IPS-18c (cell line): ENCODE measurements around the gene PRKCH.
"Not testable (repeated sequence)": the region's sequence is repeated elsewhere in the genome, so short reads cannot be mapped to it uniquely, and the experiment has no call there.

Experiments
- H3K4me3 ChIP-seq: 2 replicates; pipeline ENCODE4 v1.7.0; 2013; ENCODE audit warnings: low read depth, mild to moderate bottlenecking, low read length, moderate library complexity; ENCODE audit not compliant: insufficient read depth
- H3K9me3 ChIP-seq: one replicate; pipeline ENCODE4 v1.6.1; 2013; ENCODE audit warnings: mild to moderate bottlenecking, low read length, moderate library complexity; ENCODE audit not compliant: control insufficient read depth, insufficient read depth

PRKCH gene

GRCh38 chr14:61444215-61444768, 122.9 kb downstream of the PRKCH start:
- Histone ChIP-seq H3K4me3 (no peak overlapping the region), H3K9me3 (no peaks in the 10 kb centered on the region)

DNA sequence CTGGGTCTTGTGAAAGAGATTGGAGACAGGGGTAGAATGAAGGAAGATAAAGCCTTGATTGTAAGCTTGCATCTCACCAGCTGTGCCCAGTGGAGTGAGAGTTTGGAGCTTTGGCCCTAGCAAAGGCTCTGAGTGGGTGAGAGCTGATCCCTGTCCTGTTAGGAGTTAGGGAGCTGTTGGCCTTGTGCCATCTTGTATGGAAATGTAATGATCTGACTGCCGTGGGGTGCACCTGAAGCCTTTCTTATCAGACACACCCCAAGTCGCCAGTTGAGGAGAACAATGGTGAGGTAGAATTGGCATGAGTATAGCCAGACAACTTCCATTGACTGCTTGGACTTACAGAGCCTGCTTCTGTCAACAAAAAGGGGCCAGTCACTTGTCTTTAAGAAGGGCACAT, 130.1 kb downstream of the PRKCH start:
- Histone ChIP-seq H3K9me3 (no peaks in the 10 kb centered on the region), H3K4me3 (no peak overlapping the region)

GRCh38 chr14:61451891-61452400, 130.6 kb downstream of the PRKCH start:
- H3K4me3 ChIP-seq = no peak overlapping the region
- no peaks in the 10 kb centered on the region for H3K9me3 ChIP-seq

DNA sequence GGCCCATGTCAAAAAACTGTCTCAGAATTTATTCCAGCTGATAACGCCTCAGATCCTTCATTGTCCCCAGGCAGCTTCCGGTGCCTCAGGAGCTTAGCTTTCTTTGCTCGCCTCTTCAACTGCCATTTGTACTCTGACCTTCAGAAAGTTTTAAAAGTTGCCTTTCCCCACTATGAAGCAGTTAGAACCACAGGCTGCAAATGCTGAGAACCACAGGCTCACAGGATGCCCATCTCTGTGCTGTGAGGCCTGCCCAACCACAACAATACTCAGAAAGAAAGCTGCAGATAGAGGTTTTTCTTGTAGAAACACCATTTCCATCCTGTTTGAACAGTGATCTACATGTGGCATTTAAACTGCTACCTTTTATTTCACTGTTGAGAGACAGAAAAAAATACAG, 131.1 kb downstream of the PRKCH start:
- Histone ChIP-seq H3K9me3 (no peaks in the 10 kb centered on the region), H3K4me3 (no peak overlapping the region)

- no peaks in the 10 kb centered on the region for H3K9me3 ChIP-seq
- H3K4me3 ChIP-seq = no peak overlapping the region
Measured at GRCh38 chr14:61453103-61453767, 131.9 kb downstream of the PRKCH start.

- Histone ChIP-seq H3K4me3 (no peak overlapping the region), H3K9me3 (no peaks in the 10 kb centered on the region)
Measured at GRCh38 chr14:61454545-61454944, 133.2 kb downstream of the PRKCH start.

GRCh38 chr14:61455351-61455750, 134.0 kb downstream of the PRKCH start:
- no peaks in the 10 kb centered on the region for H3K9me3 ChIP-seq
- H3K4me3 ChIP-seq = no peak overlapping the region

- H3K9me3 ChIP-seq = no peaks in the 10 kb centered on the region
- H3K4me3 ChIP-seq = no peak overlapping the region
Measured at GRCh38 chr14:61456720-61457119, 135.3 kb downstream of the PRKCH start.

DNA sequence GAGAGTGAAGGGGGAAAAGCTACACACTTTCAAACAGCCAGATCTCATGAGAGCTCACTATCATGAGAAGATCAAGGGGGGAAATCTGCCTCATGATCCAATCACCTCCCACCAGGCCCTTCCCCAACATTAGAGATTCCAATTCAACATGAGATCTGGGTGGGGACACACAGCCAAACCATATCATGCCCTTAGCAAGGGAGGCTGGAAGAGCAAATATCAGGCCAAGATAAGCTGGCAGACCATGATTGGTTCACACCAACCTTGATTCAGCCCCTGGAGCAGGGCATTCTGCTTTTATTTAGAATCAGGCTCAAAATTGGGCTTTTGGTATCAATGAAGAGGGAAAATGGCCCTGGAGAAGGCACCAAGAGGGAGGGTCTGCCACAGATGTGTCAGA, 137.4 kb downstream of the PRKCH start:
- no peaks in the 10 kb centered on the region for H3K9me3 ChIP-seq
- H3K4me3 ChIP-seq = no peak overlapping the region

- Histone ChIP-seq H3K4me3 (no peak overlapping the region), H3K9me3 (no peaks in the 10 kb centered on the region)
Measured at GRCh38 chr14:61459229-61459628, 137.8 kb downstream of the PRKCH start.

GRCh38 chr14:61460063-61460462, 138.7 kb downstream of the PRKCH start:
- Histone ChIP-seq H3K4me3 (no peak overlapping the region), H3K9me3 (no peaks in the 10 kb centered on the region)

DNA sequence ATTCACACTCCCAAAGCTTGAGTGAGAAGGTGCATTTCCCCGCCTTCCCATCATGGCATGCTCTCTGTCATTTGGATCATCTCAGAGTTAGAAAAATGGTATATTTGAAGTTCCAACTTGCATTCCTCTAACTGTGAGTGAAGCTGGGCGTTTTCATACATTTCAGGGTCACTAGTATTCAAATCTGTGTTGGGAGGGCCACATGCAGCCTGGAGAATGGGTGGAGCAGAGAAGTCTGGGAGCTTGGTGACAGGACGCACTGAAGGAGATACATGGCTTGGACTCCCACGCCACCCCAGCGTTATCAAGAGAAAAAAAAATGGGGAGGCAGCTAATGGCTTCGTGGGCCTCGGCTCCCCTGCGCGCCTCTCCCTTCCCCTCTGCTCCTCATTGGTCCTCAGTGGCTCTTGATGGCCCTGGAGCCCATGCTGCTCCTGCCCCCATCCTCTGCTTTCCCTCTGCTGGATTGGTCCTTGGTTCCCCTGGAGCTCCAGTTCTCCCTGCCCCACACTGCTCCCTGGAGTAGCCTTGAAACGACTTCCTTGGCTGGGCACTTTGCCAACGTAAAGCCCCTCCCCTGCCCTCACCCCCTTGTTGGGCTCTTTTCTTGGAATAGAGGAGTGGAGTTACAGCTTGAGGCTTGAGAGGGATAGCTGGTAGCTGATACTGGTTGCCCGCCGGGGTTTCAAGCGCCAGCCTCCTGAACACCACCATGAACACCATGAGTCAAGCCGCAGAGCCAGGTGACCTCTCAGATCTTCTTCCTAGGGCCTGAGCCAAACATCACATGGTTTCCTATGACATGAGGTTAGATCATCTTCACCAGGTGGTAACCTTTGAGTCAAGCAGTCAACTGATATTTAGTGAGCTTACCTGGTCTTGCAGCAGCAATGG, 139.6 kb downstream of the PRKCH start:
- Histone ChIP-seq H3K4me3 (no peak overlapping the region), H3K9me3 (no peaks in the 10 kb centered on the region)

DNA sequence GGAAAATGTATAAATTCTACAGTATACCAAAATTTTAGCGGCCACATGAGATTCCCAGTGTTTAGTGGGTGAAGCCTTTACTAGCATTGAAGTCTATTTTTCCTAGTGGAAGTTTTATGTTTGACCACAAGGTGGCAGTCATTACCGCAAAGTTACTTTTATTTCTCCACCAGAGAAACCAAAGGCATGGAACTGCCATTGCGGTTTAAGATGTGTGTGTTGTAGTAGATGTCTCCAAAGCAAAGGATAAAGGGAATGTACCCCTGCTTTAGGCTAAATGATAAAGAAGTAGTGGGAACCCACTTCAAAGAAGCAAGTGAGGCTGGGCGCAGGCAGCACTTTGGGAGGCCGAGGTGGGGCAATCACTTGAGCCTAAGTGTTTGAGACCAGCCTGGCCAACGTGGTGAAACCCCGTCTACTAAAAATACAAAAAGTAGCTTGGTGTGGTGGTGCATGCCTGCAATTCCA, 140.5 kb downstream of the PRKCH start:
- Histone ChIP-seq H3K4me3 (no peak overlapping the region), H3K9me3 (no peaks in the 10 kb centered on the region)

DNA sequence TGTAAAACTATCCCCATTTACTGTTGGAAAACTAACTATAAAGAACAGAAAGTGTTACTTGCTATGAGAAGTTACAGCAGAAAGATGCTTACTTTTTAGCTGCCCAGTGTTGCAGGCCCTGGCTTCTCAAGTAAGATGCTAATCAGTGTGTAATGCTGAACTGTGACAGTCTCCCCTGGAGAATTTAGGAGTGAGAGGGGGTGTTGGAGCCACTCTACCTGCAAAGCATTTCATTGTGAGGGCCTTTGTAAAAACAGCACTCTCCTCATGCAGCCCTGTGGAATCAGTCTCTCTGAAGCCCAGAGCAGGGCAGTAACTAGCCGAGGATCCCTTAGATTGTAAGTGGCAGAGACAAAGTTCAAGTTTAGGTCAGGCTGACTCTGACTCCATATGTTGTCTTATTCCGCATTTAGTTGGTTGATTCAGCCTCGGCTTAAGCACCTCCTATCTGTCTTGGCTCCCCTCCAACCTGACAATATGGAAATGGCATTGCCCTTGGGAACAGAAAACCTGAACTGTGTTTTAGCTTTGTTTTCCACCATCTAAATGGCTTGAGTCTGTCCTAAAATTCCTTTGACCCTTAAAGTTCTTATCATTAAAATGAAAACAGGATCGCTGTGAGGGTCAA, 141.3 kb downstream of the PRKCH start:
- no peaks in the 10 kb centered on the region for H3K9me3 ChIP-seq
- no peak overlapping the region for H3K4me3 ChIP-seq

DNA sequence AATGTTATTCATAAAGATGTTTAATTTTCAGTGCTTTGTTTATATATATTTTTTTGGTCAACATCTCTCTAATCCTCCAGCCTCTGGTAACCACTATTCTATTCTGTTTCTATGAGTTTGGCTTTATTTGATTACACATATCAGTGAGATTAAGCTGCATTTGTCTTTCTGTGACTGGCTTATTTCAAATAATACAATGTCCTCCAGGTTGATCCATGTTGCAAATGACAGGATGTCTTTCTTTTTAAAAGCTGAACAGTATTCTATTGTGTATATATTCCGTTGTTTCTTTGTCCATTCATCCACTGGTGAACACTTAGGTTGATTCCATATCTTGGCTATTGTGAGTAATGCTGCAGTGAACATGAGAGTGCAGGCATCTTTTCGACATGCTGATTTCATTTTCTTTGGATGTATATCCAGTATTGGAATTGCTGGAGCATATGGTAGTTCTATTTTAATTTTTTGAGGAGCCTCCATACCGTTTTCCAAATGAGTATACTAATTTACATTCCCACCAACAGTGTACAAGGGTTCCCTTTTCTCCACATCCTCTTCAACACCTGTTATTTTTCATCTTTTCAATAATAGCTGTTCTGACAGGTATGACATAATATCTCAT, 142.4 kb downstream of the PRKCH start:
- Histone ChIP-seq H3K4me3 (no peak overlapping the region), H3K9me3 (no peaks in the 10 kb centered on the region)

DNA sequence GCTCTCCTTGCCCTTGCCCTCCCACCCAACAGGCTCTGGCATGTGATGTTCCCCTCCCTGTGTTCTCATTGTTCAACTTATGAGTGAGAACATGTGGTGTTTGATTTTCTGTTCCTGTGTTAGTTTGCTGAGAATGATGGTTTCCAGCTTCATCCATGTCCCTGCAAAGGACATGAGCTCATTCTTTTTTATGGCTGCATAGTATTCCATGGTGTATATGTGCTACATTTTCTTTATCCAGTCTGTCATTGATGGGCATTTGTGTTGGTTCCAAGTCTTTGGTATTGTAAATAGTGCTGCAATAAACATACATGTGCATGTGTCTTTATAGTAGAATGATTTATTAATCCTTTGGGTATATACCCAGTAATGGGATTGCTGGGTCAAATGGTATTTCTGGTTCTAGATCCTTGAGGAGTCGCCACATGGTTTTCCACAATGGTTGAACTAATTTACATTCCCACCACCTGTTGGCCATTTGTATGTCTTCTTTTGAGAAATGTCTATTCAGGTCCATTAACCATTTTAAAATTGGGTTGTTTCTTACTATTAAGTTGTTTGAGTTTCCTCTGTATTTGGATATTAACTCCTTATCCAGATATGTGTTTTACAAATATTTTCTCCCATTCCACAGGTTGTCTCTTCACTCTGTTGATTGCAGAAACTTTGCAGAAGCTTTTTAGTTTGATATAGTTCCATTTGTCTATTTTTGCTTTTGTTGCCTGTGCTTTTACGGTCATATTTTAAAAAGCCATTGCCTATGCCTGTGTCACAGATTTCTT, 143.4 kb downstream of the PRKCH start:
- H3K9me3 ChIP-seq, H3K4me3 ChIP-seq: not testable (repeated sequence)
